ENCODE data around the gene ADRA2C. TPM values are rescaled to one million over a fixed set of nuclear protein-coding genes. Genes with fewer than 3 reads are reported as not detected.

The ADRA2C gene
- polyA plus RNA-seq, 4 donors: 5.2 to 16.2 (median 12.6) TPM

DNA sequence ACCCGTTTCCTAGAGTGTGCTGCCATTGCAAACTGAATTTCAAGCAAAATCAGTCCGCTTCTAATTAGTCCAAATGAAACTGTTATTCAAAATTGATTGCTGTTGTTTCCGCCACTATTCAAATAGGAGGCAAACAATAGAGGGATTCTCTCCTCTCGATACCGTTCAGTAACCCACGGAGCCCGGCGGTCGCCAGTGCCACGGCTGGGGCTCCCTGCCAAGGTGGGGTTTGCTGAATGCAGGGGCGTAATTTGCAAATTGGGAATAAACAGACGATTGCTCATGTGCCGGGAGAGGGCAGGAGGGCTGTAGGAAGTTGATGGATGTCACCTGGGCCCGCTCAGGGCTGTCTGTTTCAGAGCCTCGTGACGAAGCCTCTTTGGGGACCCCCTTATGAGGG lies 8.8 kb downstream of the ADRA2C start:
- no peak for DNase-seq (ENCODE audit: low read depth in 4 of 4, low spot score in 2 of 4)

DNA sequence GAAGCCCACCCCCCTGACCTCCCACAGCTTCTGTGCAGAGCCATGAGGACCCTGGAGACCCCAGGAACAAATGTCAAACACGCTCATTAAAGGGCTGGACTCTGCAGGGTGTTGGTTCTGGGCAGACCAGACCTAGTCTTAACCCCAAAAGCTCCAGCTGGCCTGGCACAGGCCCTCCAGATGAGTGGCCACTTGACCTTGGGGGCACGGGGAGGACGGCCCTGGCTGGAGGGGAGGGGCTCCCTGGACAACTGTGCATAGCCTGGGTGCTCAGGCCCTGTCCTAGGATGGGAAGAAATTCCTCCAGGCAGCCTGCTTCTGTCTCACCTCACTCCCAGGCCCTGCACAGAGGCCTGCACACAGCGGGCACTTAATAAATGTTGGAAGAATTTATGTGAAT lies 9.4 kb downstream of the ADRA2C start:
- no peak for DNase-seq (ENCODE audit: low read depth in 4 of 4, low spot score in 2 of 4)

DNA sequence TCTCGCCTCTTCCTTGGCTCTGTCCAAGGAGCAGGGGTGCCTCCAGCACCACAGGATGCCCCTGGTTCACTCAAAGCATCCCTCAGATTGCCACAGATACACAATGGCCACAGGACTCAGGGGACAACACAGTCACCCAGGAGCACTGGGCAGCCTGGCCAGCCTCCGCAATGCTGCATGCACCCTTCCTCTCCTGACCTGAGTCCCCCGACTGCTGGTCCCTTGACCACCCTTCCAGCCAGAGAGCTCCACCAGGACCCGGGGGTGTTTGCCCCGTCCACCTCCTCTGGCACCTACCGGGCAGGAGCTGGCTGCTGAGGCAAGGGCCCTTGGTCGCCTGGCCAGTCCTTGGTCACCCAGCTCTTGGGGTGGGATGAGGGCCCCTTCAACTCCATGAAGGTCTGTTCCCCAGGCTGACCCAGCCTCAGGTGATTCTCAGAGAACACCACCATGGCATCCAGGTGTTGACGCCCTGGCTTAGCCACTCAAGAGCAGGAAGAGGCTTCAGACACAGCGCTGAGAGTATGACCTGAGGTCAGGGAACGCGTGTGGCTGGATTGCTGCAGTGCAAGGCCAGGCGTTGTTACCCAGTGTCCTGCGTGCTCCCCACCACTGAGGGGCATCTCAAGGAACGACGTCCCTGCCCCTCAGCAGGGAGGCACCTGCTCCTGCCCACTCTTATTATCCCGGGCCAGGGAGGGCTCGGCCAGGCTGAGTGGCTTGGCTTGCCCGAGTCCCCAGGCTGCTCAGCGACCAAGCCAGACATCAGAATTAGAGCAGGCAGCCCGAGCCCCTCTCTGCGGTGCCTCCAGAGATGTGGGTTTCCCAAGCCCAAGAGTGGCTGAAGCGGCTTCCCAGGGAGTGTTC lies 10.2 kb downstream of the ADRA2C start:
- no peak for DNase-seq (ENCODE audit: low read depth in 4 of 4, low spot score in 2 of 4)

GRCh38 chr4:3777033-3777390 lies 10.8 kb downstream of the ADRA2C start:
- no peak for DNase-seq (ENCODE audit: low read depth in 4 of 4, low spot score in 2 of 4)

GRCh38 chr4:3777669-3778068 lies 11.5 kb downstream of the ADRA2C start:
- DNase-seq (ENCODE audit: low read depth in 4 of 4, low spot score in 2 of 4): no peak

- DNase-seq (ENCODE audit: low read depth in 4 of 4, low spot score in 2 of 4): no peak
These were observed 13.3 kb downstream of the ADRA2C start for GRCh38 chr4:3779509-3779908.

GRCh38 chr4:3780347-3781171 lies 14.4 kb downstream of the ADRA2C start:
- DNase-seq (ENCODE audit: low read depth in 4 of 4, low spot score in 2 of 4): no peak

- no peak for DNase-seq (ENCODE audit: low read depth in 4 of 4, low spot score in 2 of 4)
These were observed 15.2 kb downstream of the ADRA2C start for GRCh38 chr4:3781193-3781886.

- DNase-seq (ENCODE audit: low read depth in 4 of 4, low spot score in 2 of 4): no peak
These were observed 16.1 kb downstream of the ADRA2C start for GRCh38 chr4:3781997-3782930.

- DNase-seq (ENCODE audit: low read depth in 4 of 4, low spot score in 2 of 4): no peak
These were observed 17.6 kb downstream of the ADRA2C start for GRCh38 chr4:3783693-3784306.

DNA sequence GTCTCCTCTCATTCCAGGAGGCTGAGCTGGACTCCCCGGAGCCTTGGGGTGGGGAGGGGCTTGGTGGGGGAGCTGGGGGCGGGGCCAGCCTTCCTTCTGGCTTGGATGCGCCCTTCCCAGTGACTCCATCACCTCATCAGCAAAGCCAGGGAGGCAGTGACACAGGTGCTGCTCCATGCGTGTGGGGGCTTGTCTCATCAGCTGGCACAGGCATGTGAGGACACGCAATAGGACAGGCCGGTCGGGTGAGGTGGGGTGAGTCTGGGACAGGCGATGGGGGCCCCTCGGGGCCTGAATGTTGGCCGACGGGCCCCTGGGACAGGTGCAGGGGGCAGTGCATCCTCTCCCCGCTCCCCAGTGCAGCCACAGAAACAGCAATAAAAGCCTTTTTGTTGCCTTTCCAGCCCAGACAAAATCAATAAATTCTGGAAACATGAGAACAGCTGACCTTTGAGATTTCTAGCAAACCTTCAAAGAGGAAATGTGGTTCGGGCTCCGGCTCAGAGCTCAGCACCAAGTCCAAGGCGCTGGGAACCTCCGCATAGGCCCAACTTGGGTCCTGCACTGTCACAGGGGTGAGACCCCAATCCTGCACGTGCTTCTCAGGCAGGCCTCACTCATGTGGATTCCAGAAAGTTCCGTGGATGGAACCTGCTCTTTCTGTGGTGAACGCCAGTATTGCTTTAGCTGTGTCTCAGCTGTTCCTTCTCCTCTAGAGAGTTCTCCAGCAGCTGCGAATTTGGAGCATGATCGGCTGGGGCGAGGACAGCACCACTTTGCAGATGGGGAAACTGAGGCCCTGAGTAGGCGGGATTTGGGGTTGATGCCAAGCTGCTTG lies 18.5 kb downstream of the ADRA2C start:
- no peak for DNase-seq (ENCODE audit: low read depth in 4 of 4, low spot score in 2 of 4)

DNA sequence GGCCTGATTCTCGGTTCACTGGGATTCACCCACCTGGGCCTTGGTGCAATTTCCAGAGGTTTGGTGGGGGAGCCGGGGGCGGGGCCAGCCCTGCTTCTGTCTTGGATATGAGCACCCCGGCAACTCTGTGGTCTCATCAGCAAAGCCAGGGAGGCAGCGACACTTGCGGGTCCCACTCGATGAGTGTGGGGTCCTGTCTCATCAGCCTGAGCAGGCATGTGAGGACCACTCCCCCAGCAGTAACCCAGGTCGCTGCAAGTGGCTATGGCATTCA lies 19.0 kb downstream of the ADRA2C start:
- DNase-seq (ENCODE audit: low read depth in 4 of 4, low spot score in 2 of 4): no peak

DNA sequence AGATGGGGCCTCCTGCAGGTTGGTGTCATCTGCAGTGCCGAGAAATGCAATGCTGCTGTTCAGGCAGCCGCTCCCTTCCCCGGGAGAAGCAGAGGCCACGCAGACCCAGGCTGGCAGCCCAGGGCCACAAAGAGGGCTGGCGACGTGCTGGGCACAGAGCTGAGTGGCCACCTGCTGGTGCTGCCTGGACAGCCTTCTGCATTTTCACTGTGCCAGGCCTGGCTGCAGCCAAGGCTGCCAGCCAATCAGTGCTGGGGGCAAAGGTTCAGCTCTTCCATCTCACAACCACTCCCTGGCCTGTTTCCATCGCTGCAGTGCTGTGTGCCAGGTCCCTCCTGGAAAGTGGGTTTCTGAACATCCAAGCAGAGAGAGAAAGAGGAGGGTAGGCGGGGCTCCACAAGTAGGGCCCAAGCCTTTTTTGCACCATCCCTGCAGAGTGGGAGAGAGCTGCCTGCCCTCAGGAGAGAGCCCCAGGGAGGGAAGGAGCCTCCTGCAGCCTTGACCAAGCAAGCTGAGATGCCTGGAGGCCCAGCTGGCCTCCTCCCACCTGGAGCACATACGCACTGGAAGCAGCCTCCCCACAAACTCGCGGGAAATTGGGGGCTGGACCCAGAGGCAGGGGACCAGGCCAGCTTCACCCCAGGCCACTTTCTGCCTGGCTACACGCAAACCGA lies 20.1 kb downstream of the ADRA2C start:
- no peak for DNase-seq (ENCODE audit: low read depth in 4 of 4, low spot score in 2 of 4)

DNA sequence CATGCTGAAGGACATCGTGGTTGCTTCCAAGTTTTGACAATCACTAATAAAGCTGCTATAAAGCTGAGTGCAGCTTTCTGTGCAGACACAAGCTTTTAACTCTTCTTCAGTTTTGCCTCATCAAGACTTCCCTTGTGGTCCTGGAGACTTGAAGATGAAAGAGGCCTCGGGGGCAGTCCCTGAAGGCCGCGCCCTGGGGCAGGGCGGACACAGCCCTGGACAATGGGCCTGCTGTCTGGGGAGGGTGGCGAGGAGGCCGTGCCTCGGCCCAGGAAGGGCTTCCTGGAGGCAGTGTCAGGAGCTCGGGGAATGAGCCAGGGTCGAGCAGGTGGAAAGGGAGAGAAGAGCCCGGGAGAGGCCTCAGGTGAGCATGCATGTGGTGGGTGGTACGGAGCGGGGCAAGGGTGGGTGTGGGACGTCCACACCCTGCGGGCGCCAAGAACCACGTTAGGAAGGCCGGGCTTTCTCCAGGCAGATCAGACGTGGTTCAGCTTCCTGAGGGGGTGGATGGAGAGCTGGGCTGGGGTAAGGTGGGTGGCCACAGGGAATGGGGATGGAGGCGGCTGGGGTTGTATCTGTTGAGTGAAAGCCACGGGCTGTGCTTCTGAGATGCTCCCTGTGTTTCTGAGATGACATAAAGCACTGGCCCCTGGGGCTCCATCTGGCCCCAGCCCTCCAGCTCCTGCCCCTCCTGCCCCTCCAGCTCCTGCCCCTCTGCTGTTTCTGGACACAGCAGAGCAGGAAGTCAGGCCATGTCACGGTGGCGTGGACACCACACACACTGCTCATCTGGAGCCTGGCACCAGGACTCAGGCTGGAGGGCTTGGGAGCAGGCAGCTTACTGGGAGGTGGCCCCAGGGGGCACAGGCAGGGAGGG lies 21.5 kb downstream of the ADRA2C start:
- DNase-seq (ENCODE audit: low read depth in 4 of 4, low spot score in 2 of 4): no peak

GRCh38 chr4:3788366-3788660 lies 22.1 kb downstream of the ADRA2C start:
- no peak for DNase-seq (ENCODE audit: low read depth in 4 of 4, low spot score in 2 of 4)

DNA sequence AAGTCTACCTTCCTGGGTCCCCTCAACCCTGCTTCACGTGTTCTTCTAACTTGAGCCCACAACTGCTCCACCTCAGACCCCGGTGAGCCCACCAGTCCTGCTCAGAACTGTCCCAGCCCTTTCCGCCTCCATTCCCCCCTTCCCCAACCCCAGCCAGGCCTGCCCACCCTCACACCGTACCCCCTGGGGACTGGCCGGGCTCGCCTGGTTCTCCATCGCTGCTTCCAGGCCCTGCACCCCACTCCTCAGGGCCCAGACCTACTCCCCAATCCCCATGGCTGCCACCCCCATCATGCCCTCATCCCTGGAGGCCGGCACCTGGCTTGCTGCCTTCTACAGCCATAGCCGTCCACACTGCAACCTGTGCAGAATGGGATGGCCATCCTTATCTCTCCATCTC lies 23.4 kb downstream of the ADRA2C start:
- DNase-seq (ENCODE audit: low read depth in 4 of 4, low spot score in 2 of 4): no peak

GRCh38 chr4:3790006-3790561 lies 23.9 kb downstream of the ADRA2C start:
- DNase-seq (ENCODE audit: low read depth in 4 of 4, low spot score in 2 of 4): no peak

DNA sequence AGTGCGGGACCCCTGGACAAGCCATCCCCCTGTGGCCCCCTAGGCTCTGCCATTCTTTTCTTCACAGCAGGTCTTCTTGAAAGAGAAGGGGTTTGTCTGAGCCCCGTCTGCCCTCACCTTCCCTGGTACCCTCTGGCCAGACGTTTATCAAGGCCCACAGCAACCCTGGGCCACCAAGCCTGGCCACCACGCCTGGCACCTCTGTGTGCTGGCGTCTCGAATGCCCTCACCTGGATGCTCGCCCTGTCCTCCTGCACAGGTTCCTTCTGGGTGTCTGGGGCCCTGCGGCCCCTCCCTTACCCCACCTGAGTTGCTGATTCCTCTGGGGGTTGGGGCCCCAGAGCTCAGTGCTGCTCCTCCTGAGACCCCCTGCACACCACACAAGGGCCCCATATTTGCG lies 25.1 kb downstream of the ADRA2C start:
- DNase-seq (ENCODE audit: low read depth in 4 of 4, low spot score in 2 of 4): no peak
